Sigmoid colon (tissue), 7 donors: Measurements from ENCODE around the gene CPE. TPM values are rescaled to one million over a fixed set of nuclear protein-coding genes. Genes with fewer than 3 reads are reported as not detected.
A peak's percentile ranks its signal among the peaks of the same experiment; 100 is the strongest.

Experiments
- DNase-seq: peaks from one replicate; pipeline ENCODE4 v3.0.0-alpha.2; 2019
- H3K27ac ChIP-seq, 4 donors: fragments of 200-600 bp; sonication (generic); one replicate each; pipeline ENCODE4 v1.5.1; 2016 to 2019; ENCODE audit warnings: mild to moderate bottlenecking in 1 of 4
- H3K27me3 ChIP-seq, 3 donors: fragments of 200-600 bp; sonication (generic); one replicate each; pipeline ENCODE4 v1.5.1; 2019; ENCODE audit warnings: mild to moderate bottlenecking in 1 of 3
- H3K36me3 ChIP-seq, 4 donors: fragments of 200-600 bp; sonication (generic); one replicate each; pipeline ENCODE4 v1.5.1; 2016 to 2019
- H3K4me1 ChIP-seq, 4 donors: fragments of 200-600 bp; sonication (generic); one replicate each; pipeline ENCODE4 v1.5.1; 2017 to 2019
- H3K4me3 ChIP-seq, 4 donors: fragments of 200-600 bp; sonication (generic); one replicate each; pipeline ENCODE4 v1.5.1; 2017 to 2019; ENCODE audit warnings: mild to moderate bottlenecking in 2 of 4, moderate library complexity in 1 of 4
- H3K9me3 ChIP-seq, 4 donors: fragments of 200-600 bp in 3 of 4; sonication (generic) in 3 of 4; one replicate each; pipeline versions ENCODE4 v1.5.1 to v1.6.1; 2013 to 2019
- EP300 ChIP-seq, 4 donors: sonication (generic); formaldehyde crosslinking; IDR thresholded peaks; one replicate each; pipeline ENCODE4 v1.6.1; 2017; ENCODE audit warnings: antibody characterized with exemption in 4 of 4
- POLR2A ChIP-seq, 2 donors: fragments of 450-650 bp; IDR thresholded peaks; one replicate each; pipeline ENCODE4 v1.6.1; 2016; ENCODE audit warnings: antibody characterized with exemption in 2 of 2, mild to moderate bottlenecking in 2 of 2, moderate library complexity in 2 of 2
- POLR2AphosphoS5 ChIP-seq, 4 donors: sonication (generic); formaldehyde crosslinking; IDR thresholded peaks; one replicate each; pipeline ENCODE4 v1.6.1; 2017; ENCODE audit warnings: antibody characterized with exemption in 4 of 4
- WGBS, 2 donors: extraction: QIAGEN DNeasy Blood & Tissue Kit; methylation state at CpG; one replicate each; pipeline ENCODE4 v1.1.7; 2013; 5-methylcytosine and 5-hydroxymethylcytosine counted together
- intact Hi-C: fragments of 100-400 bp; cut with DNase I; formaldehyde crosslinking; loops from one replicate; pipeline ENCODE4 v1.15.1; 2023
- polyA plus RNA-seq, 3 donors: library from polyadenylated mRNA; stranded (reverse); fragments of 200-250 nt; gene quantifications; one replicate each; pipeline ENCODE4 v1.2.3, GENCODE V29; 2013
- total RNA-seq, 4 donors: library from RNA; depleted of rRNA; stranded (reverse); fragments of >200 nt; gene quantifications; one replicate each; pipeline ENCODE4 v1.1.0, GENCODE V29; 2016
- TF ChIP-seq, protein P1 (sequence below), 4 experiments: fragments of 450-650 bp in 3 of 4; fragments of 200-600 bp in 1 of 4; IDR thresholded peaks; one replicate each; pipeline ENCODE4 v1.5.1; 2016 to 2019; ENCODE audit warnings: antibody characterized with exemption in 4 of 4, mild to moderate bottlenecking in 3 of 4, moderate library complexity in 2 of 4
- donor health status: healthy with polysubstance abuse.
- donor health status: Bipolar disorder and iron deficiency.
- donor health status: healthy.

Gene CPE
- total and polyA plus RNA-seq, 7 donors = 5.4 to 64.5 (median 31.8) TPM

DNA sequence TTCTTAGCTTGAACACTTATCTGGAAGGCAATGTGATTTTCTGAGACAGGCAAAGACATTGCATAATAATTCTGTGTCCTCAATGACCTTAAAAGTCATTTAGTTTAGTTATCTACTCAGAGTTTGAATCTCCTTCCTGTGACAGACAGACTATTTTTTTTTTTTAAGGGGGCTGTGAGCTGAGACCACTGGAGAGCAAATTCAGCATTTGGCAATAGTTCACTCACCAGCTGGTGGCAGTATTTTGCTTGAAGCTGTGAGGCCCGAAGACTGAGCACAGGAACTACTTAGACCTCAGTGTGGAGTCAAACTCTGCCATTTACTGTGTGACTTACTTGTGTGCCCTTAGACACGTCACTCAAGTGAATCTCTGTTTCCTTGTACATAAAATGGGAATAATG lies 22.9 kb upstream of the CPE start:
- H3K9me3 ChIP-seq = no peaks in the 10 kb centered on the region
- TF ChIP-seq, protein P1, sequence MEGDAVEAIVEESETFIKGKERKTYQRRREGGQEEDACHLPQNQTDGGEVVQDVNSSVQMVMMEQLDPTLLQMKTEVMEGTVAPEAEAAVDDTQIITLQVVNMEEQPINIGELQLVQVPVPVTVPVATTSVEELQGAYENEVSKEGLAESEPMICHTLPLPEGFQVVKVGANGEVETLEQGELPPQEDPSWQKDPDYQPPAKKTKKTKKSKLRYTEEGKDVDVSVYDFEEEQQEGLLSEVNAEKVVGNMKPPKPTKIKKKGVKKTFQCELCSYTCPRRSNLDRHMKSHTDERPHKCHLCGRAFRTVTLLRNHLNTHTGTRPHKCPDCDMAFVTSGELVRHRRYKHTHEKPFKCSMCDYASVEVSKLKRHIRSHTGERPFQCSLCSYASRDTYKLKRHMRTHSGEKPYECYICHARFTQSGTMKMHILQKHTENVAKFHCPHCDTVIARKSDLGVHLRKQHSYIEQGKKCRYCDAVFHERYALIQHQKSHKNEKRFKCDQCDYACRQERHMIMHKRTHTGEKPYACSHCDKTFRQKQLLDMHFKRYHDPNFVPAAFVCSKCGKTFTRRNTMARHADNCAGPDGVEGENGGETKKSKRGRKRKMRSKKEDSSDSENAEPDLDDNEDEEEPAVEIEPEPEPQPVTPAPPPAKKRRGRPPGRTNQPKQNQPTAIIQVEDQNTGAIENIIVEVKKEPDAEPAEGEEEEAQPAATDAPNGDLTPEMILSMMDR (IDR thresholded peaks at IDR 0.05) = peak in 3 of 4 experiments; percentile 18 to 37 (median 23)
- no peak for TF ChIP-seq EP300 (IDR thresholded peaks at IDR 0.05)
- intact Hi-C loops = no loop called here

DNA sequence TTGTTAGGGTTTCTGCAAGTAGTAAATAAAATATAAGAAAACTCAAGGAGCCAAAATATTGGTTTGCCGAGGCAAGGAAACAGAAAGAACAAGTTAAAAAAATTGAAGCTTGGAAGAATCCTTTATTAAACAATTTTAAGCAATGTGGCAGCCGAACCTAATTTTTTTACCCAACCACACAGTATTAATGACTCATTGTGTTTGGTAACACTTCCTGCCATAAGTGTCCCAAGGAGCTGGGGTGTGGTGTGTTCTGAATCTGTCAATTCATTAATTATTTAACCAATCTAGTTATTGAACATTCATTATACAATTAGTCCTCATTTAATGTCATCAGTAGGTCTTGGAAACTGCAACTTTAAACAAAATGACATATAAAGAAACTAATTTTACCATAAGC lies 19.3 kb upstream of the CPE start:
- 67 to 76% methylated on average over 2 of the region's 2 CpGs for WGBS, 2 donors
- Histone ChIP-seq H3K4me3 (no peak overlapping the region), H3K4me1 (peaks cover 0 to 3% (median 0%) of the 10 kb centered on the region in 4 donors), H3K36me3 (no peaks in the 10 kb centered on the region), H3K27me3 (no peaks in the 10 kb centered on the region), H3K9me3 (no peaks in the 10 kb centered on the region), H3K27ac (no peak overlapping the region)
- DNase-seq = no peak
- intact Hi-C loops = no loop called here
- TF ChIP-seq, protein P1 (IDR thresholded peaks at IDR 0.05) = no peak
- TF ChIP-seq EP300 (IDR thresholded peaks at IDR 0.05) = no peak
- no peak for TF ChIP-seq POLR2A (IDR thresholded peaks at IDR 0.05)
- TF ChIP-seq POLR2AphosphoS5 (IDR thresholded peaks at IDR 0.05) = no peak

More for the DNA sequence above, 22.9 kb upstream of the CPE start:
- Histone ChIP-seq H3K27me3 (no peaks in the 10 kb centered on the region), H3K27ac (no peak overlapping the region), H3K4me1 (no peaks in the 10 kb centered on the region), H3K4me3 (no peak overlapping the region), H3K36me3 (no peaks in the 10 kb centered on the region)
- no peak for DNase-seq
- WGBS, 2 donors = 7 to 8% methylated on average over 2 of the region's 2 CpGs

DNA sequence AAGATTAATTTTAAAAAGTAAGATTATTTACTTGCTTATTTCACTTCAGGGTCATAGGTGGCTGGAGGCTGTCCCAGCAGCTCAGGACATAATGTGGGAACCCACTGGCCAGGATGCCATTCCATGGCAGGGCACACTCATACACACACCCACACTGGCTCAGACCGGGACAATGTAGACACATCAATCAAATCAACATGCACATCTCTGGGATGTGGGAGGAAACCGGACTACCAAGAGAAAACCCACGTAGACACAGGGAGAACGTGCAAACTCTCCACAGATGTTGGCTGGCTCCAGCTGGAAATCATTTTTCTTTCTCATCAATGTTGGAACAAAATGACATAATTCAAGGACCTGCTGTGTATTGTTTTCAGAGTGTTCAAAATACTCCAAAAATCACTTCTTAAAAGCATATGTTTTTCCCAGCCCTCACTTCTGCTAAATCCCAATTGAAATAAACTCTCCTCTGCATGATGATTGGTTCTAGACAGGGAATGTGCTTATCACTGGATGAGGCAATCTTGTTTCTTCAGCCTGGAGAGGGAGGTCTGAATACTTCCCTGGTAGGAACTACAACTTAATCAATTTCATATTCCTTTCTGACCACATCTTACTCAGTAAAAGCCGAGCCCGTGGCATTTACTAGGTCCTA lies 18.6 kb upstream of the CPE start:
- no peak overlapping the region for H3K4me3 ChIP-seq
- H3K27me3 ChIP-seq = no peaks in the 10 kb centered on the region
- DNase-seq = no peak
- H3K9me3 ChIP-seq = no peaks in the 10 kb centered on the region
- 75 to 90% methylated on average over 6 of the region's 6 CpGs for WGBS, 2 donors
- intact Hi-C loops = no loop called here
- no peak overlapping the region for H3K27ac ChIP-seq
- H3K36me3 ChIP-seq = no peaks in the 10 kb centered on the region
- TF ChIP-seq, protein P1 (IDR thresholded peaks at IDR 0.05) = no peak
- TF ChIP-seq EP300 (IDR thresholded peaks at IDR 0.05) = no peak
- no peak for TF ChIP-seq POLR2AphosphoS5 (IDR thresholded peaks at IDR 0.05)
- no peak for TF ChIP-seq POLR2A (IDR thresholded peaks at IDR 0.05)
- peaks cover 0 to 10% (median 3%) of the 10 kb centered on the region in 4 donors for H3K4me1 ChIP-seq

DNA sequence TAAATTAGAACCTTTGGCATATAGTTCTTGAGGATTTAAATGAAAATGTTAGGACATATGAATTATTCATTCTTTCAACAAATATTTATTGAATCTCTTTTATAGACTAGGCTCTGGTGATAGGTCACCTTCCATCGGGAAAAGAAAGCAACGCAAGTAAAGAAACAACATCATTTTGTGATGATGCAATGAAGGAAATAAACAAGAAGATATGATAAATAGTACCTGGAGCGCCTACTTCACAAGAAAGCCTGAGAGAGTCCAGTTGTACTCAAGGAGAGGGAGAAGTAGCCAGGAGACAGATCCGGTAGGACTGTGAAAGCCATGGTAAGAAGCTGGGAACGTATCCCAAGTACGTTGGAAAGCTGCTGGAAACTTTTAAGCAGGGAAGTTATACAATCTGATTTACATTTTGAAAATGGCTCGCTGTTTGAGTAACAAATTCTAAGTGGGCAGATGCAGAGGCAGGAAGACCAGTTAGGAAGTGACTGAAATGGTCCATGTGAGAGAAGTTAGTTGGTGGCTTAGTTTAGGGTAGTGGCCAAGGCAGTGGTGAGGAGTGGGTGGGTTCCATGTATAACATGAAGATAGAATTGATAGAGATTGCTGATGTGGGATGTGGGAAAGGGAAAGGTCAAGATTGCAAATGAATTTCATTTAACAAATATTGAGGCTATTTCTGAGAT lies 17.7 kb upstream of the CPE start:
- DNase-seq = no peak
- Histone ChIP-seq H3K27me3 (no peaks in the 10 kb centered on the region), H3K27ac (no peak overlapping the region), H3K36me3 (no peaks in the 10 kb centered on the region), H3K9me3 (no peaks in the 10 kb centered on the region), H3K4me1 (peaks cover 0 to 12% (median 3%) of the 10 kb centered on the region in 4 donors), H3K4me3 (no peak overlapping the region)
- intact Hi-C loops = no loop called here
- WGBS, 2 donors = 86 to 87% methylated on average over 7 of the region's 7 CpGs
- TF ChIP-seq EP300 (IDR thresholded peaks at IDR 0.05) (no peak), POLR2A (IDR thresholded peaks at IDR 0.05) (no peak), POLR2AphosphoS5 (IDR thresholded peaks at IDR 0.05) (no peak)
- TF ChIP-seq, protein P1 (IDR thresholded peaks at IDR 0.05) = no peak
